Endothelial cell of umbilical vein (primary cell): ENCODE measurements around the gene UBE2E2. TPM values are rescaled to one million over a fixed set of nuclear protein-coding genes. Genes with fewer than 3 reads are reported as not detected.

Experiments
- BruUV-seq: library from RNA; stranded (reverse); fragments of 400-500 nt; replicated peaks from 2 replicates; lab custom pipeline; 2021; lab: Mats Ljungman, UMichigan
- CTCF ChIA-PET: fragments of 300-600, 350-600 bp; sonication (Branson Sonifier 250); formaldehyde crosslinking; loops from one replicate; lab custom pipeline; 2021; ENCODE audit warnings: antibody characterized with exemption, inconsistent platforms; lab: Charles Lee
- POLR2A ChIA-PET: fragments of 300-600, 350-600 bp; sonication (Branson Sonifier 250); formaldehyde crosslinking; loops from one replicate; lab custom pipeline; 2021; ENCODE audit warnings: antibody characterized with exemption, inconsistent platforms; lab: Charles Lee
- DNase-seq: peaks from one replicate; pipeline ENCODE4 v3.0.0-alpha.2; 2011; ENCODE audit warnings: low read depth, low spot score
- FAIRE-seq: peaks from 2 replicates; lab custom pipeline; 2011; peaks lifted over from hg19 to GRCh38; lab: Jason Lieb, UNC
- H2AFZ ChIP-seq: 2 replicates; pipeline ENCODE4 v1.6.0; 2012; ENCODE audit warnings: low read depth, low read length, control low read depth, inconsistent platforms
- H3K27ac ChIP-seq: 2 replicates; pipeline ENCODE4 v1.5.1; 2011; ENCODE audit warnings: low read depth, mild to moderate bottlenecking, control low read depth, low read length, moderate library complexity; ENCODE audit not compliant: insufficient read depth
- H3K27me3 ChIP-seq, 2 experiments: 2 replicates each; pipeline versions ENCODE4 v1.6.0 to v1.6.1; 2011; ENCODE audit warnings: low read length in 2 of 2, mixed read lengths in 1 of 2; ENCODE audit not compliant: control insufficient read depth in 2 of 2, insufficient read depth in 2 of 2
- H3K36me3 ChIP-seq, 2 experiments: 2 replicates in 1 of 2; 3 replicates in 1 of 2; pipeline ENCODE4 v1.5.1; 2011; ENCODE audit warnings: low read length in 2 of 2, mild to moderate bottlenecking in 1 of 2, moderate library complexity in 1 of 2; ENCODE audit not compliant: control insufficient read depth in 2 of 2, insufficient read depth in 2 of 2; ENCODE audit errors: extremely low read depth in 1 of 2
- H3K4me1 ChIP-seq: 3 replicates; pipeline ENCODE4 v1.5.1; 2011; ENCODE audit warnings: mild to moderate bottlenecking, low read length; ENCODE audit not compliant: control insufficient read depth, insufficient read depth; ENCODE audit errors: extremely low read depth
- H3K4me2 ChIP-seq: 2 replicates; pipeline ENCODE4 v1.6.1; 2011; ENCODE audit warnings: low read length, control low read depth, mixed read lengths; ENCODE audit not compliant: insufficient read depth
- H3K4me3 ChIP-seq, 3 experiments: fragments of 200-600 bp in 1 of 3; sonication (generic), shearing (Covaris generic) in 1 of 3; replicated peaks in 1 of 3; 2 replicates each; pipeline ENCODE4 v1.5.1; 2011 to 2016; ENCODE audit warnings: control low read depth in 3 of 3, low read length in 3 of 3, mild to moderate bottlenecking in 2 of 3, inconsistent platforms in 1 of 3, low read depth in 1 of 3, moderate library complexity in 1 of 3; ENCODE audit not compliant: insufficient read depth in 1 of 3
- H3K79me2 ChIP-seq: 2 replicates; pipeline ENCODE4 v1.6.0; 2012; ENCODE audit warnings: low read length, inconsistent platforms; ENCODE audit not compliant: control insufficient read depth, insufficient read depth
- H3K9ac ChIP-seq: replicated peaks from 2 replicates; pipeline ENCODE3; 2011; ENCODE audit warnings: low read length, control low read depth; ENCODE audit not compliant: insufficient read depth; ENCODE audit errors: extremely low read depth
- H3K9me1 ChIP-seq: replicated peaks from 3 replicates; pipeline ENCODE4 v1.6.0; 2011; ENCODE audit warnings: mild to moderate bottlenecking, low read length; ENCODE audit not compliant: control insufficient read depth, insufficient read depth; ENCODE audit errors: extremely low read depth
- H3K9me3 ChIP-seq: replicated peaks from 2 replicates; pipeline ENCODE4 v1.5.1; 2012; ENCODE audit warnings: low read length, inconsistent platforms; ENCODE audit not compliant: control insufficient read depth, insufficient read depth
- H4K20me1 ChIP-seq: replicated peaks from 2 replicates; pipeline ENCODE3; 2011; ENCODE audit warnings: mild to moderate bottlenecking, low read length; ENCODE audit not compliant: control insufficient read depth, insufficient read depth; ENCODE audit errors: extremely low read depth
- EZH2 ChIP-seq: IDR thresholded peaks from 2 replicates; pipeline ENCODE4 v1.6.1; 2012; ENCODE audit warnings: borderline replicate concordance, low read depth, mild to moderate bottlenecking, moderate library complexity, low read length, inconsistent platforms; ENCODE audit not compliant: severe bottlenecking
- FOS ChIP-seq: IDR thresholded peaks from 2 replicates; pipeline ENCODE4 v1.6.1; 2011; ENCODE audit warnings: mild to moderate bottlenecking, low read length, moderate library complexity, borderline replicate concordance; ENCODE audit not compliant: insufficient read depth
- GATA2 ChIP-seq: IDR thresholded peaks from 2 replicates; pipeline ENCODE4 v1.7.0; 2011; ENCODE audit warnings: low read depth, mild to moderate bottlenecking, moderate library complexity, mixed read lengths, low read length; ENCODE audit not compliant: insufficient read length, insufficient read depth
- JUN ChIP-seq: IDR thresholded peaks from 2 replicates; pipeline ENCODE4 v1.6.1; 2011; ENCODE audit warnings: borderline replicate concordance, low read depth; ENCODE audit not compliant: insufficient read length, insufficient read depth
- MYC ChIP-seq: IDR thresholded peaks from one replicate; pipeline ENCODE4 v1.6.1; 2011; ENCODE audit warnings: mild to moderate bottlenecking, low read depth, low read length
- POLR2A ChIP-seq: IDR thresholded peaks from 2 replicates; pipeline ENCODE4 v1.6.1; 2012; ENCODE audit warnings: low read depth, mild to moderate bottlenecking, control low read depth, low read length
- POLR2AphosphoS5 ChIP-seq: IDR thresholded peaks from 2 replicates; pipeline ENCODE4 v1.6.1; 2012; ENCODE audit warnings: low read depth, mild to moderate bottlenecking, control low read depth, low read length, moderate library complexity; ENCODE audit not compliant: insufficient read depth
- dilution Hi-C: fragments of 300-500 bp; cut with MboI; formaldehyde crosslinking; loops from one replicate; pipeline ENCODE4 v1.15.0; 2019; ENCODE audit warnings: low sequenced_read_pairs; ENCODE audit not compliant: extremely low pct_ligation_motif_present
- intact Hi-C: fragments of 100-400 bp; cut with micrococcal nuclease; formaldehyde crosslinking; loops from one replicate; pipeline ENCODE4 v1.10.0; 2022
- polyA plus RNA-seq, 4 experiments: library from polyadenylated mRNA; depleted of rRNA in 3 of 4; stranded (reverse) in 3 of 4; unstranded in 1 of 4; fragments of >200 nt; gene quantifications; 2 replicates each; pipeline versions ENCODE4 v1.2.1 to v1.2.3, GENCODE V29; 2011 to 2012; ENCODE audit warnings: missing spikeins in 1 of 4
- total RNA-seq: library from RNA; stranded (reverse); gene quantifications from 2 replicates; pipeline ENCODE4 v1.2.3, GENCODE V29; 2021
- TF ChIP-seq, protein P1 (sequence below): IDR thresholded peaks from 2 replicates; pipeline ENCODE4 v1.6.1; 2011; ENCODE audit not compliant: insufficient read depth, insufficient read length
- TF ChIP-seq, protein P2 (sequence below), 2 donors: IDR thresholded peaks; 1 replicate in 1 of 2; 2 replicates in 1 of 2; pipeline ENCODE4 v1.5.1; 2011; ENCODE audit warnings: low read length in 2 of 2, mild to moderate bottlenecking in 2 of 2, moderate library complexity in 2 of 2, control low read depth in 1 of 2, inconsistent platforms in 1 of 2, low read depth in 1 of 2; ENCODE audit not compliant: insufficient read depth in 1 of 2; ENCODE audit errors: extremely low read depth in 1 of 2

Gene UBE2E2
- total and polyA plus RNA-seq, 2 donors (not counting 3 experiments of a cell fraction or from before 2014, with no cell fraction given) = 37.0 to 45.4 TPM

DNA sequence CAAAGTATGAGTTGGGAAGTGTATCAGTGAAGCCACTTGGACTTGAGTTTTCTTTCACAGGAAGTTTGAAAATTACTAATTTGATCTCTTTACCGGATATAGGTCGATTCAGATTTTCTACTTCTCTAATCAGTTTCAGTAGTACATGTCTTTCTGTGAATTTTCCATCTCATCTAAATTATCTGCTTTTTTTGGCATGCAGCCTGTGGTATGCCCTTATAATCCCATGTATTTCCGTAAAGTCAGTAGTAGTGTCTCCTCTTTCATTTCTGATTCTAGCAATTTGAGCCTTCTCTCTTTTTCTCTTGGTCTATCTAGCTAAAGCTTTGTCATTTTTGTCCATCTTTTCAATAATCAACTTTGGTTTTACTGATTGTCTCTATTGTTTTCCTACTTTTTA is 434.2 kb downstream of the UBE2E2 start:
- Histone ChIP-seq H3K9me3 (no peaks in the 10 kb centered on the region), H2AFZ (no peak overlapping the region), H3K27ac (no peak overlapping the region), H3K4me2 (no peak overlapping the region), H4K20me1 (no peaks in the 10 kb centered on the region), H3K79me2 (no peaks in the 10 kb centered on the region), H3K9me1 (no peaks in the 10 kb centered on the region), H3K27me3 (no peaks in the 10 kb centered on the region), H3K9ac (no peak overlapping the region), H3K4me3 (no peak overlapping the region), H3K36me3 (no peaks in the 10 kb centered on the region), H3K4me1 (no peaks in the 10 kb centered on the region)
- intact Hi-C loops = no loop called here
- TF ChIP-seq, protein P1, sequence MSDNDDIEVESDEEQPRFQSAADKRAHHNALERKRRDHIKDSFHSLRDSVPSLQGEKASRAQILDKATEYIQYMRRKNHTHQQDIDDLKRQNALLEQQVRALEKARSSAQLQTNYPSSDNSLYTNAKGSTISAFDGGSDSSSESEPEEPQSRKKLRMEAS = no peak
- TF ChIP-seq POLR2AphosphoS5 = no peak
- no peak for TF ChIP-seq GATA2
- no peak for TF ChIP-seq FOS
- no peak for TF ChIP-seq JUN
- TF ChIP-seq POLR2A = no peak
- no peak for TF ChIP-seq MYC
- FAIRE-seq (no peak), DNase-seq (no peak)
- dilution Hi-C loops = no loop called here
- ChIA-PET CTCF (interaction anchor here (1.0 kb wide), 1 partner anchor 12 kb away, joined by 3 read pairs; no protein-coding TSS in a partner anchor), POLR2A (no interaction called here)
- BruUV-seq = no TSS peak

DNA sequence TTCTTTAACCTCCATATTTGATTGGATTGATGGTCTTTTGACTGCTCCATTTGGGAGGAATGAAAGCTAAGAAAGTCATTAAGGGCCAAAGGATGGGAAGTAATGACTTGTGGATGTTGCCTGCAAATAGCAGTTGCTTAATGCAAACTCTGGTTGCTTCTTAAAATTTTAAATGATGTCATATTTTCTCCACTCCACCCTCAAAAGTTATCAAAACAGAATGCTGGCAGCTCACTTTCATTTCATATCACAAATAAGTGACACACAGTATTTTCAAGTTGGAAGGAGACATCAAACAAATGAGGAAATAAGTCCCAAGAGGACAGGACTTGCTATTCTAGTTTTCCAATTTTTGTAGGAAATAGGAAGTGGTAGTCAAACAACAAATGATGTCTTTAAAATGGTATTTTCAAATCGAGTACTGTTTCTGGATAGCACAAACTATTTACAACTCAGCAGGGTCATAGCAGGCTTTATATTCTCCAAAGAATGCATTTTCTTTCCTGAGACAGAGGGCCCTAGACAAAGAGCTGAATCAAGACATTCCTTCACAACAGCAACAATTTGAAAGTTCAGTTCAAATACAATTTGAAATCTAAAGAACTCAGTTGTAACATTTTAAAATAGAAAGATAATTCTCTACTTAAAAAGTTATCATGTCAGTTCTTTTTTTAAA is 437.5 kb downstream of the UBE2E2 start:
- Histone ChIP-seq H3K9ac (no peak overlapping the region), H4K20me1 (no peaks in the 10 kb centered on the region), H3K79me2 (no peaks in the 10 kb centered on the region), H3K4me1 (no peaks in the 10 kb centered on the region), H3K9me1 (no peaks in the 10 kb centered on the region), H2AFZ (no peak overlapping the region), H3K27me3 (no peaks in the 10 kb centered on the region), H3K27ac (no peak overlapping the region), H3K9me3 (no peaks in the 10 kb centered on the region), H3K4me3 (no peak overlapping the region), H3K36me3 (no peaks in the 10 kb centered on the region), H3K4me2 (no peak overlapping the region)
- POLR2A ChIA-PET = no interaction called here
- CTCF ChIA-PET = interaction anchor here (0.8 kb wide), 1 partner anchor 8 kb away, joined by 3 read pairs; no protein-coding TSS in a partner anchor
- dilution Hi-C loops = no loop called here
- no TSS peak for BruUV-seq
- no peak for TF ChIP-seq FOS
- TF ChIP-seq, protein P2, sequence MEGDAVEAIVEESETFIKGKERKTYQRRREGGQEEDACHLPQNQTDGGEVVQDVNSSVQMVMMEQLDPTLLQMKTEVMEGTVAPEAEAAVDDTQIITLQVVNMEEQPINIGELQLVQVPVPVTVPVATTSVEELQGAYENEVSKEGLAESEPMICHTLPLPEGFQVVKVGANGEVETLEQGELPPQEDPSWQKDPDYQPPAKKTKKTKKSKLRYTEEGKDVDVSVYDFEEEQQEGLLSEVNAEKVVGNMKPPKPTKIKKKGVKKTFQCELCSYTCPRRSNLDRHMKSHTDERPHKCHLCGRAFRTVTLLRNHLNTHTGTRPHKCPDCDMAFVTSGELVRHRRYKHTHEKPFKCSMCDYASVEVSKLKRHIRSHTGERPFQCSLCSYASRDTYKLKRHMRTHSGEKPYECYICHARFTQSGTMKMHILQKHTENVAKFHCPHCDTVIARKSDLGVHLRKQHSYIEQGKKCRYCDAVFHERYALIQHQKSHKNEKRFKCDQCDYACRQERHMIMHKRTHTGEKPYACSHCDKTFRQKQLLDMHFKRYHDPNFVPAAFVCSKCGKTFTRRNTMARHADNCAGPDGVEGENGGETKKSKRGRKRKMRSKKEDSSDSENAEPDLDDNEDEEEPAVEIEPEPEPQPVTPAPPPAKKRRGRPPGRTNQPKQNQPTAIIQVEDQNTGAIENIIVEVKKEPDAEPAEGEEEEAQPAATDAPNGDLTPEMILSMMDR (IDR thresholded peaks at IDR 0.05; ENCODE audit: extremely low read depth in 1 of 2, insufficient read depth in 1 of 2, low read depth in 1 of 2, low read length in 2 of 2) = no peak
- TF ChIP-seq JUN = no peak
- TF ChIP-seq EZH2 = no peak
- TF ChIP-seq MYC = no peak
- TF ChIP-seq, protein P1 = no peak
- no peak for TF ChIP-seq POLR2AphosphoS5
- no peak for TF ChIP-seq GATA2
- no peak for TF ChIP-seq POLR2A
- FAIRE-seq (no peak), DNase-seq (no peak)
- intact Hi-C loops = no loop called here
